Transverse colon (tissue), 4 donors: ENCODE measurements around the gene CXorf38. TPM values are rescaled to one million over a fixed set of nuclear protein-coding genes. Genes with fewer than 3 reads are reported as not detected.

ENCODE experiments used
- DNase-seq: peaks from one replicate; pipeline ENCODE4 v3.0.0-alpha.2; 2019
- H3K27ac ChIP-seq, 4 donors: fragments of 200-600 bp; sonication (generic); 2 replicates each; pipeline ENCODE4 v1.5.1; 2016 to 2018; ENCODE audit warnings: inconsistent platforms in 4 of 4
- H3K27me3 ChIP-seq: fragments of 200-600 bp; sonication (generic); 2 replicates; pipeline ENCODE4 v1.5.1; 2017; ENCODE audit warnings: inconsistent platforms
- H3K36me3 ChIP-seq, 4 donors: fragments of 200-600 bp; sonication (generic); 2 replicates each; pipeline ENCODE4 v1.5.1; 2017 to 2019; ENCODE audit warnings: inconsistent platforms in 4 of 4
- H3K4me1 ChIP-seq, 4 donors: fragments of 200-600 bp; sonication (generic); 2 replicates each; pipeline ENCODE4 v1.5.1; 2017 to 2020; ENCODE audit warnings: inconsistent platforms in 4 of 4
- H3K4me3 ChIP-seq, 4 donors: fragments of 200-600 bp; sonication (generic); 1 replicate in 1 of 4; 2 replicates in 3 of 4; pipeline versions ENCODE4 v1.5.1 to v1.6.1; 2017 to 2019; ENCODE audit warnings: inconsistent platforms in 4 of 4
- H3K9me3 ChIP-seq, 2 donors: fragments of 200-600 bp; sonication (generic); 2 replicates each; pipeline ENCODE4 v1.5.1; 2017 to 2019; ENCODE audit warnings: inconsistent platforms in 2 of 2
- EP300 ChIP-seq: sonication (generic); formaldehyde crosslinking; IDR thresholded peaks from one replicate; pipeline ENCODE4 v1.6.1; 2017; ENCODE audit warnings: antibody characterized with exemption, low read depth
- POLR2A ChIP-seq: fragments of 450-650 bp; IDR thresholded peaks from one replicate; pipeline ENCODE4 v1.6.1; 2016; ENCODE audit warnings: antibody characterized with exemption, mild to moderate bottlenecking, moderate library complexity
- POLR2AphosphoS5 ChIP-seq, 3 donors: sonication (generic); formaldehyde crosslinking; IDR thresholded peaks; one replicate each; pipeline ENCODE4 v1.6.1; 2016; ENCODE audit warnings: antibody characterized with exemption in 3 of 3
- WGBS, 2 donors: methylation state at CpG; one replicate each; pipeline ENCODE4 v1.1.5; 2018; ENCODE audit warnings: low coverage in 1 of 2; 5-methylcytosine and 5-hydroxymethylcytosine counted together
- in situ Hi-C, 4 donors: fragments of 200-750 bp; cut with MboI; loops; one replicate each; pipeline versions ENCODE4 v1.15.0 to v1.15.1; 2017; ENCODE audit warnings: low sequenced_read_pairs in 3 of 4, low pct_ligation_motif_present in 1 of 4, low pct_unique_long_range_greater_than_20kb in 1 of 4
- intact Hi-C: fragments of 100-400 bp; cut with DNase I; formaldehyde crosslinking; loops from one replicate; pipeline ENCODE4 v1.15.1; 2023; ENCODE audit warnings: low total_unique reads
- total RNA-seq, 4 donors: library from RNA; depleted of rRNA; stranded (reverse); fragments of >200 nt; gene quantifications; one replicate each; pipeline ENCODE4 v1.1.0, GENCODE V29; 2016
- TF ChIP-seq, protein P1 (sequence below), 5 experiments: fragments of 200-600 bp in 3 of 5; fragments of 450-650 bp in 2 of 5; sonication (generic) in 3 of 5; IDR thresholded peaks; 1 replicate in 2 of 5; 2 replicates in 3 of 5; pipeline ENCODE4 v1.5.1; 2016 to 2017; ENCODE audit warnings: antibody characterized with exemption in 5 of 5, inconsistent platforms in 3 of 5, mild to moderate bottlenecking in 2 of 5, moderate library complexity in 1 of 5

CXorf38 gene
- total RNA-seq, 4 donors from 2014 or later = 5.4 to 18.6 (median 12.1) TPM

DNA sequence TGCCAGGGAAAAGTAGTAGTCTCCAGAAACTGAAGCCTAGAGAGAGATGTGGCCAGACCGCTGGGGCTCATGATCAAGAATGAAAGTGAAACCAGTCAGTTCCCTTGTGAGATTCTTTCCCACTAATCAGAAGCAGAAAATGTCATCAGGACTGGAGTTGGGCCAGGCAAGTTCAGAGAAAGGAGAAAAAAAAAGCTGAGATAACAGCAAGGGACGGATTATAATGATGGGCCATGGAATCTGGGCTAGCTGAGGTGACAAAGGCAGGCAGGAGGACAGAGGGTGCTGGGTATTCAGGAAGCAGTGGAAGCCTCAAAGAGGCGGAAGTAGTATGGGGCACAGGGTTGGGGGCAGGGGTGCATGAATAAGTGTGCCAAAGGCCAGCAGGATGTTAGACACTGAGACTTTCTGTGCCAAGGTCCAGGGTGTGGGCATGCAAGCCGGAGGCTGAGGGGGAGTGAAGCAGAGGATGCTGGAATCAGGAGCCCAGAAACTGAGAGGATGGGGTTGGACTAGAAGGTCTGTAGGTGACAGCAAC is 2.5 kb downstream of the CXorf38 start:
- peak overlapping the region in 3 of 4 donors; percentile 11 to 43 (median 24) for H3K4me3 ChIP-seq
- H3K36me3 ChIP-seq = no peaks in the 10 kb centered on the region
- DNase-seq = peak; percentile 77
- no peaks in the 10 kb centered on the region for H3K27me3 ChIP-seq
- no peaks in the 10 kb centered on the region for H3K9me3 ChIP-seq
- 0 to 17% methylated on average over 1 to 4 of the region's 4 CpGs for WGBS, 2 donors
- intact Hi-C loops = loop anchor here (10.0 kb wide), 1 partner anchor 480 kb away; no protein-coding TSS in a partner anchor
- peak overlapping the region; percentile 73 to 90 (median 85) for H3K27ac ChIP-seq
- no peak for TF ChIP-seq EP300
- peak; percentile 39 for TF ChIP-seq POLR2A
- TF ChIP-seq, protein P1, sequence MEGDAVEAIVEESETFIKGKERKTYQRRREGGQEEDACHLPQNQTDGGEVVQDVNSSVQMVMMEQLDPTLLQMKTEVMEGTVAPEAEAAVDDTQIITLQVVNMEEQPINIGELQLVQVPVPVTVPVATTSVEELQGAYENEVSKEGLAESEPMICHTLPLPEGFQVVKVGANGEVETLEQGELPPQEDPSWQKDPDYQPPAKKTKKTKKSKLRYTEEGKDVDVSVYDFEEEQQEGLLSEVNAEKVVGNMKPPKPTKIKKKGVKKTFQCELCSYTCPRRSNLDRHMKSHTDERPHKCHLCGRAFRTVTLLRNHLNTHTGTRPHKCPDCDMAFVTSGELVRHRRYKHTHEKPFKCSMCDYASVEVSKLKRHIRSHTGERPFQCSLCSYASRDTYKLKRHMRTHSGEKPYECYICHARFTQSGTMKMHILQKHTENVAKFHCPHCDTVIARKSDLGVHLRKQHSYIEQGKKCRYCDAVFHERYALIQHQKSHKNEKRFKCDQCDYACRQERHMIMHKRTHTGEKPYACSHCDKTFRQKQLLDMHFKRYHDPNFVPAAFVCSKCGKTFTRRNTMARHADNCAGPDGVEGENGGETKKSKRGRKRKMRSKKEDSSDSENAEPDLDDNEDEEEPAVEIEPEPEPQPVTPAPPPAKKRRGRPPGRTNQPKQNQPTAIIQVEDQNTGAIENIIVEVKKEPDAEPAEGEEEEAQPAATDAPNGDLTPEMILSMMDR (IDR thresholded peaks at IDR 0.05) = no peak
- TF ChIP-seq POLR2AphosphoS5 (IDR thresholded peaks at IDR 0.05) = peak; percentile 39 to 73 (median 64)
- in situ Hi-C loops = no loop called here
- peaks cover 0 to 26% (median 21%) of the 10 kb centered on the region in 4 donors for H3K4me1 ChIP-seq

DNA sequence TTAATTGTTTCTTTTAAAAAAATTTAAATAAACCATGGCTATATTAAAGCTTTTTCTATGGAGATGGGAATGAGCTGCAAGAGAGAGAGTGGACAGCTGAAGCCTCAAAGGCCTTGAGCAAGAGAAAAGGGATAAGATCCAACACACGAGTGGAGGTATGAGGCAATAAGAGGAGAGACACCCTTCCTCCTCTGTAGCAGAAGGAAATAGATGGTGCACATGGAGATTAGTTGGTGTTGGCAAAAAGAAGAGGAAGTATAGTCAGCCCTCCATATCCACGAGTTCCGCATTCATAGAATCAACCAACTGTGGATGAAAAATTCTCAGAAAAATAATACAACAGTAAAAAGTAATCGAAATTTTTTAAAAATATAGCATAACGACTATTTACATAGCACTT is 3.2 kb downstream of the CXorf38 start:
- WGBS, 2 donors = 0 to 43% methylated on average over 2 to 5 of the region's 5 CpGs
- peaks cover 0 to 26% (median 21%) of the 10 kb centered on the region in 4 donors for H3K4me1 ChIP-seq
- peak in 1 of 3 donors; percentile 9 for TF ChIP-seq POLR2AphosphoS5 (IDR thresholded peaks at IDR 0.05)
- TF ChIP-seq, protein P1 (IDR thresholded peaks at IDR 0.05) = no peak
- intact Hi-C loops (loop anchor here (10.0 kb wide), 1 partner anchor 481 kb away; no protein-coding TSS in a partner anchor), in situ Hi-C loops (no loop called here)
- H3K27me3 ChIP-seq = no peaks in the 10 kb centered on the region
- no peaks in the 10 kb centered on the region for H3K9me3 ChIP-seq
- H3K27ac ChIP-seq = peak overlapping the region; percentile 73 to 90 (median 85)
- H3K36me3 ChIP-seq = no peaks in the 10 kb centered on the region
- no peak for DNase-seq
- H3K4me3 ChIP-seq = peak overlapping the region in 2 of 4 donors; percentile 24 to 43

DNA sequence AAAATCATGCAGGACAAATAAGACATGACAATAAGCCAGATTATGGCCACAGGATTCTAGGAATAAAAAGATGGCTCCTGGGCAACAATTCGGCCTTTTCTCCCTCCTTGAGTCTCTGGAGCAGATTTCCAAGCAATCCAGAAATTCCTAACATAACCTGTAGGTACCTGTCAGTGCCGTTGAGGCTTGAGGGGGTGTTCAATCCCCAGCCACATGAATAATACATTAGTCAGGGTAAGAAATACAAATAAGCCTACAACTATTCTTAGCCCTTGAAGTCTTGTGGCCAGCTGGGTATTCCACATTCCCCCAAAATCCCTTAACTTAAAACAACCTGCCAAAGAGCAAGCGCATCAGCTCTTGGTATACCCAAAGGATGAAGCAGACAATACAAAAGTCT is 9.7 kb downstream of the CXorf38 start:
- no peak overlapping the region for H3K4me3 ChIP-seq
- intact Hi-C loops = loop anchor here (10.0 kb wide), 1 partner anchor 93 kb away; no protein-coding TSS in a partner anchor
- H3K36me3 ChIP-seq = no peaks in the 10 kb centered on the region
- no peak overlapping the region for H3K27ac ChIP-seq
- DNase-seq = no peak
- H3K9me3 ChIP-seq = no peaks in the 10 kb centered on the region
- no peaks in the 10 kb centered on the region for H3K27me3 ChIP-seq
- in situ Hi-C loops = no loop called here
- TF ChIP-seq POLR2AphosphoS5 (IDR thresholded peaks at IDR 0.05) = no peak
- no peak for TF ChIP-seq POLR2A
- TF ChIP-seq, protein P1 (IDR thresholded peaks at IDR 0.05) = no peak
- no peak for TF ChIP-seq EP300
- no peaks in the 10 kb centered on the region for H3K4me1 ChIP-seq
- WGBS, 2 donors = 76 to 100% methylated on average over 1 to 3 of the region's 3 CpGs

DNA sequence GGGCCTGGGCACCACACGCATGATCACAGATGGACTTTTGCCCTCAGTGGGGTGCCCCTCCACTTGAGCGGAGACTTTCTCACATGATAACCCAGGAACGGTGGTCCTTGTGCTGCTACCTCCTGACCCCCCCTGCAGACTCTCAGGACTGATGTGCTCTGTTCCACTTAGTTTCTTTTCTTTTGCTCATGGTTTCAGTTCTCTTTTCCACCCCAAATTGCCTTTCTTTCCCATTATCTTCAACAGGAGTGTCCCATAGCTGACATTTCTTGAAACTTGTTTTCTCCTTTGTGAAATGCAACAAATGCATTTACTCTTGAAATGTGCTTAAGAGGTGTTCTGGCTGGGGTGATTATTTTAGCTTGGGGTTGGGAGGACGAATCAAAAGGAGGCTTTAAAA is 15.2 kb downstream of the CXorf38 start:
- H3K4me1 ChIP-seq = no peaks in the 10 kb centered on the region
- no peak overlapping the region for H3K27ac ChIP-seq
- no peaks in the 10 kb centered on the region for H3K27me3 ChIP-seq
- H3K9me3 ChIP-seq = no peaks in the 10 kb centered on the region
- H3K36me3 ChIP-seq = no peaks in the 10 kb centered on the region
- DNase-seq = no peak
- 82 to 83% methylated on average over 1 to 4 of the region's 4 CpGs for WGBS, 2 donors
- no peak for TF ChIP-seq POLR2A
- TF ChIP-seq, protein P1 (IDR thresholded peaks at IDR 0.05) = no peak
- no peak for TF ChIP-seq POLR2AphosphoS5 (IDR thresholded peaks at IDR 0.05)
- TF ChIP-seq EP300 = no peak
- H3K4me3 ChIP-seq = no peak overlapping the region
- intact Hi-C loops = loop anchor here (10.0 kb wide), 1 partner anchor 87 kb away; no protein-coding TSS in a partner anchor
- in situ Hi-C loops = no loop called here
